HEK293 (cell line): Measurements from ENCODE around the gene TLR9.

Experiments used
- CTCF ChIA-PET: fragments of 350-600 bp; formaldehyde crosslinking; extraction: SDS; loops from one replicate; lab custom pipeline; 2021; ENCODE audit warnings: antibody characterized with exemption; lab: Yijun Ruan, JAX
- POLR2A ChIA-PET: fragments of 300-600 bp; formaldehyde crosslinking; extraction: SDS; loops from one replicate; lab custom pipeline; 2020; ENCODE audit warnings: antibody characterized with exemption, inconsistent platforms; lab: Yijun Ruan, JAX
- H3K27ac ChIP-seq: fragments of 200-500 bp; sonication (Bioruptor generic); 2 replicates; pipeline ENCODE4 v1.5.1; 2014; ENCODE audit warnings: low read depth, low read length, control low read depth, inconsistent platforms; ENCODE audit errors: extremely low read depth
- H3K36me3 ChIP-seq, 2 experiments: fragments of 200-500 bp in 1 of 2; sonication (Bioruptor generic) in 1 of 2; 1 replicate in 1 of 2; 2 replicates in 1 of 2; pipeline ENCODE4 v1.5.1; 2014 to 2017; ENCODE audit warnings: inconsistent platforms in 2 of 2, low read length in 2 of 2; ENCODE audit not compliant: control insufficient read depth in 2 of 2, insufficient read depth in 1 of 2
- H3K4me1 ChIP-seq: fragments of 200-500 bp; sonication (Bioruptor generic); 2 replicates; pipeline ENCODE4 v1.5.1; 2014; ENCODE audit warnings: mild to moderate bottlenecking, low read length, inconsistent platforms; ENCODE audit not compliant: control insufficient read depth, insufficient read depth
- H3K4me3 ChIP-seq: 2 replicates; pipeline ENCODE4 v1.5.1; 2011; ENCODE audit warnings: low read depth, mild to moderate bottlenecking, control low read depth, low read length, moderate library complexity
- H3K9me3 ChIP-seq: fragments of 200-500 bp; sonication (Bioruptor generic); 2 replicates; pipeline ENCODE4 v1.5.1; 2014; ENCODE audit warnings: low read depth, low read length, inconsistent platforms; ENCODE audit not compliant: control insufficient read depth, insufficient read depth
- BCL11A ChIP-seq: fragments of 450-650 bp; formaldehyde crosslinking; IDR thresholded peaks from 2 replicates; pipeline ENCODE4 v1.5.1; 2016; ENCODE audit warnings: low read depth, missing biosample characterization, missing genetic modification characterization
- KLF1 ChIP-seq: fragments of 450-650 bp; formaldehyde crosslinking; IDR thresholded peaks from 2 replicates; pipeline ENCODE4 v1.5.1; 2016; ENCODE audit warnings: missing biosample characterization, missing genetic modification characterization
- KLF7 ChIP-seq: fragments of 450-650 bp; formaldehyde crosslinking; IDR thresholded peaks from 2 replicates; pipeline ENCODE4 v1.5.1; 2016; ENCODE audit warnings: missing biosample characterization, missing genetic modification characterization, borderline replicate concordance
- SCRT1 ChIP-seq: fragments of 450-650 bp; formaldehyde crosslinking; IDR thresholded peaks from 2 replicates; pipeline ENCODE4 v1.5.1; 2016; ENCODE audit warnings: missing biosample characterization, missing genetic modification characterization, borderline replicate concordance
- ZBTB11 ChIP-seq: fragments of 450-650 bp; formaldehyde crosslinking; conservative IDR thresholded peaks from 2 replicates; pipeline ENCODE4 v1.5.1; 2016; ENCODE audit warnings: low read depth, missing biosample characterization, missing genetic modification characterization
- ZFP37 ChIP-seq: fragments of 450-650 bp; formaldehyde crosslinking; IDR thresholded peaks from 2 replicates; pipeline ENCODE4 v1.5.1; 2016; ENCODE audit warnings: missing biosample characterization, missing genetic modification characterization
- ZFP41 ChIP-seq: fragments of 450-650 bp; formaldehyde crosslinking; IDR thresholded peaks from 2 replicates; pipeline ENCODE4 v1.5.1; 2016; ENCODE audit warnings: missing biosample characterization, missing genetic modification characterization, borderline replicate concordance
- ZIC2 ChIP-seq: fragments of 450-650 bp; formaldehyde crosslinking; IDR thresholded peaks from 2 replicates; pipeline ENCODE4 v1.5.1; 2016; ENCODE audit warnings: missing biosample characterization, missing genetic modification characterization
- ZNF133 ChIP-seq: fragments of 450-650 bp; formaldehyde crosslinking; IDR thresholded peaks from 2 replicates; pipeline ENCODE4 v1.5.1; 2016; ENCODE audit warnings: missing biosample characterization, missing genetic modification characterization
- ZNF18 ChIP-seq: fragments of 450-650 bp; formaldehyde crosslinking; IDR thresholded peaks from 2 replicates; pipeline ENCODE4 v1.5.1; 2016; ENCODE audit warnings: missing biosample characterization, missing genetic modification characterization
- ZNF211 ChIP-seq: fragments of 450-650 bp; formaldehyde crosslinking; IDR thresholded peaks from 2 replicates; pipeline ENCODE4 v1.5.1; 2016; ENCODE audit warnings: low read depth, missing biosample characterization, missing genetic modification characterization
- ZNF221 ChIP-seq: fragments of 450-650 bp; formaldehyde crosslinking; IDR thresholded peaks from 2 replicates; pipeline ENCODE4 v1.5.1; 2017; ENCODE audit warnings: missing biosample characterization, missing genetic modification characterization, borderline replicate concordance
- ZNF239 ChIP-seq: fragments of 450-650 bp; formaldehyde crosslinking; IDR thresholded peaks from 2 replicates; pipeline ENCODE4 v1.5.1; 2016; ENCODE audit warnings: missing biosample characterization, missing genetic modification characterization
- ZNF449 ChIP-seq: fragments of 450-650 bp; formaldehyde crosslinking; IDR thresholded peaks from 2 replicates; pipeline ENCODE4 v1.5.1; 2017; ENCODE audit warnings: missing biosample characterization, mild to moderate bottlenecking, missing genetic modification characterization, moderate library complexity
- ZNF561 ChIP-seq: fragments of 450-650 bp; IDR thresholded peaks from 2 replicates; pipeline ENCODE4 v1.5.1; 2018; ENCODE audit warnings: missing biosample characterization, missing genetic modification characterization, borderline replicate concordance
- ZNF701 ChIP-seq: fragments of 450-650 bp; formaldehyde crosslinking; IDR thresholded peaks from 2 replicates; pipeline ENCODE4 v1.5.1; 2016; ENCODE audit warnings: missing biosample characterization, missing genetic modification characterization
- ZNF707 ChIP-seq: fragments of 450-650 bp; formaldehyde crosslinking; IDR thresholded peaks from 2 replicates; pipeline ENCODE4 v1.5.1; 2016; ENCODE audit warnings: missing biosample characterization, missing genetic modification characterization
- ZNF830 ChIP-seq: fragments of 450-650 bp; IDR thresholded peaks from 2 replicates; pipeline ENCODE4 v1.5.0; 2018; ENCODE audit warnings: missing biosample characterization, missing genetic modification characterization, low read depth, mild to moderate bottlenecking, moderate library complexity
- ZNF843 ChIP-seq: fragments of 450-650 bp; formaldehyde crosslinking; IDR thresholded peaks from 2 replicates; pipeline ENCODE4 v1.5.1; 2016; ENCODE audit warnings: missing biosample characterization, missing genetic modification characterization
- ZSCAN5A ChIP-seq: fragments of 450-650 bp; formaldehyde crosslinking; IDR thresholded peaks from 2 replicates; pipeline ENCODE4 v1.5.1; 2016; ENCODE audit warnings: missing biosample characterization, missing genetic modification characterization
- TF ChIP-seq, protein P1 (sequence below): fragments of 450-650 bp; formaldehyde crosslinking; IDR thresholded peaks from 2 replicates; pipeline ENCODE4 v1.5.1; 2017; ENCODE audit warnings: missing biosample characterization, missing genetic modification characterization
- TF ChIP-seq, protein P2 (sequence below): fragments of 450-650 bp; formaldehyde crosslinking; IDR thresholded peaks from 2 replicates; pipeline ENCODE4 v1.5.1; 2016; ENCODE audit warnings: missing biosample characterization, missing genetic modification characterization
- TF ChIP-seq, protein P3 (sequence below): fragments of 450-650 bp; formaldehyde crosslinking; IDR thresholded peaks from 2 replicates; pipeline ENCODE4 v1.5.1; 2016; ENCODE audit warnings: missing biosample characterization, missing genetic modification characterization

Gene TLR9

GRCh38 chr3:52213901-52214300 lies 11.5 kb downstream of the TLR9 start:
- H3K4me3 ChIP-seq, result no peak overlapping the region
- H3K36me3 ChIP-seq, result peaks cover 21 to 72% of the 10 kb centered on the region in 2 experiments; a peak in 2 of 3 replicates
- H3K9me3 ChIP-seq, result no peaks in the 10 kb centered on the region
- CTCF ChIA-PET, result no interaction called here
- H3K4me1 ChIP-seq, result no peaks in the 10 kb centered on the region
- POLR2A ChIA-PET, result no interaction called here
- TF ChIP-seq KLF7 (tag by site-specific recombination) (no peak), ZNF18 (tag by site-specific recombination) (no peak), ZNF707 (tag by site-specific recombination) (no peak), BCL11A (tag by site-specific recombination) (no peak), ZNF843 (tag by site-specific recombination) (no peak), ZNF830 (tag by site-specific recombination) (no peak), ZNF221 (tag by site-specific recombination) (no peak), ZIC2 (tag by site-specific recombination) (no peak)
- TF ChIP-seq, protein P1, sequence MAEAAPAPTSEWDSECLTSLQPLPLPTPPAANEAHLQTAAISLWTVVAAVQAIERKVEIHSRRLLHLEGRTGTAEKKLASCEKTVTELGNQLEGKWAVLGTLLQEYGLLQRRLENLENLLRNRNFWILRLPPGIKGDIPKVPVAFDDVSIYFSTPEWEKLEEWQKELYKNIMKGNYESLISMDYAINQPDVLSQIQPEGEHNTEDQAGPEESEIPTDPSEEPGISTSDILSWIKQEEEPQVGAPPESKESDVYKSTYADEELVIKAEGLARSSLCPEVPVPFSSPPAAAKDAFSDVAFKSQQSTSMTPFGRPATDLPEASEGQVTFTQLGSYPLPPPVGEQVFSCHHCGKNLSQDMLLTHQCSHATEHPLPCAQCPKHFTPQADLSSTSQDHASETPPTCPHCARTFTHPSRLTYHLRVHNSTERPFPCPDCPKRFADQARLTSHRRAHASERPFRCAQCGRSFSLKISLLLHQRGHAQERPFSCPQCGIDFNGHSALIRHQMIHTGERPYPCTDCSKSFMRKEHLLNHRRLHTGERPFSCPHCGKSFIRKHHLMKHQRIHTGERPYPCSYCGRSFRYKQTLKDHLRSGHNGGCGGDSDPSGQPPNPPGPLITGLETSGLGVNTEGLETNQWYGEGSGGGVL, result no peak
- TF ChIP-seq, protein P2, sequence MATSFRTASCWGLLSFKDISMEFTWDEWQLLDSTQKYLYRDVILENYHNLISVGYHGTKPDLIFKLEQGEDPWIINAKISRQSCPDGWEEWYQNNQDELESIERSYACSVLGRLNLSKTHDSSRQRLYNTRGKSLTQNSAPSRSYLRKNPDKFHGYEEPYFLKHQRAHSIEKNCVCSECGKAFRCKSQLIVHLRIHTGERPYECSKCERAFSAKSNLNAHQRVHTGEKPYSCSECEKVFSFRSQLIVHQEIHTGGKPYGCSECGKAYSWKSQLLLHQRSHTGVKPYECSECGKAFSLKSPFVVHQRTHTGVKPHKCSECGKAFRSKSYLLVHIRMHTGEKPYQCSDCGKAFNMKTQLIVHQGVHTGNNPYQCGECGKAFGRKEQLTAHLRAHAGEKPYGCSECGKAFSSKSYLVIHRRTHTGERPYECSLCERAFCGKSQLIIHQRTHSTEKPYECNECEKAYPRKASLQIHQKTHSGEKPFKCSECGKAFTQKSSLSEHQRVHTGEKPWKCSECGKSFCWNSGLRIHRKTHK, result no peak
- no peak overlapping the region for H3K27ac ChIP-seq

GRCh38 chr3:52213005-52213404 lies 12.4 kb downstream of the TLR9 start:
- H3K36me3 ChIP-seq, result peaks cover 29 to 81% of the 10 kb centered on the region in 2 experiments; a peak in 2 of 3 replicates
- ChIA-PET POLR2A (interaction anchor here (1.0 kb wide), 1 partner anchor 16 kb away, joined by 4 read pairs; no protein-coding TSS in a partner anchor), CTCF (interaction anchor here (1.8 kb wide), 1 partner anchor 8 kb away, joined by 14 read pairs; no protein-coding TSS in a partner anchor)
- H3K4me1 ChIP-seq, result no peaks in the 10 kb centered on the region
- no peaks in the 10 kb centered on the region for H3K9me3 ChIP-seq
- H3K4me3 ChIP-seq, result no peak overlapping the region
- H3K27ac ChIP-seq, result no peak overlapping the region
- TF ChIP-seq ZNF701 (tag by site-specific recombination) (no peak), ZNF133 (tag by site-specific recombination) (no peak), ZNF561 (tag by site-specific recombination) (no peak), KLF7 (tag by site-specific recombination) (no peak), ZFP41 (tag by site-specific recombination) (no peak), ZNF239 (tag by site-specific recombination) (no peak), ZFP37 (tag by site-specific recombination) (no peak), ZBTB11 (tag by site-specific recombination) (no peak), ZSCAN5A (no peak), ZNF449 (no peak), SCRT1 (tag by site-specific recombination) (no peak), ZNF830 (tag by site-specific recombination) (no peak), ZNF211 (tag by site-specific recombination) (no peak), KLF1 (tag by site-specific recombination) (no peak)
- TF ChIP-seq, protein P3, sequence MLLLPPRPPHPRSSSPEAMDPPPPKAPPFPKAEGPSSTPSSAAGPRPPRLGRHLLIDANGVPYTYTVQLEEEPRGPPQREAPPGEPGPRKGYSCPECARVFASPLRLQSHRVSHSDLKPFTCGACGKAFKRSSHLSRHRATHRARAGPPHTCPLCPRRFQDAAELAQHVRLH (tag by site-specific recombination), result no peak
